MG63 (cell line): ENCODE results near the gene ACSS1. TPM values are rescaled to one million over a fixed set of nuclear protein-coding genes. Genes with fewer than 3 reads are reported as not detected.

Experiments
- DNase-seq: peaks from one replicate; pipeline ENCODE4 v3.0.0-alpha.2; 2020
- H3K27me3 ChIP-seq: fragments of 250-450 bp; sonication (Bioruptor Pico); 2 replicates; pipeline ENCODE4 v1.5.1; 2020; ENCODE audit warnings: mild to moderate bottlenecking, moderate library complexity
- H3K36me3 ChIP-seq: fragments of 250-450 bp; sonication (Bioruptor Pico); 2 replicates; pipeline ENCODE4 v1.5.1; 2020; ENCODE audit warnings: mild to moderate bottlenecking, moderate library complexity
- H3K4me3 ChIP-seq: fragments of 250-450 bp; sonication (Bioruptor Pico); 2 replicates; pipeline ENCODE4 v1.5.1; 2020; ENCODE audit warnings: mild to moderate bottlenecking, moderate library complexity
- H3K9me3 ChIP-seq: fragments of 250-450 bp; sonication (Bioruptor Pico); 2 replicates; pipeline ENCODE4 v1.5.1; 2020; ENCODE audit warnings: mild to moderate bottlenecking, moderate library complexity
- total RNA-seq: library from RNA; depleted of rRNA; stranded (reverse); fragments of >200 nt; shearing (Covaris generic); gene quantifications from 2 replicates; pipeline ENCODE4 v1.2.3, GENCODE V29; 2014; ENCODE audit warnings: low replicate concordance

Gene ACSS1
- total RNA-seq, 1 experiment from 2014 or later = 0.10 TPM

- H3K36me3 ChIP-seq = no peaks in the 10 kb centered on the region; the same call in 1 of the 2 replicates
- no peak overlapping the region for H3K4me3 ChIP-seq
- DNase-seq = no peak
- H3K27me3 ChIP-seq = no peaks in the 10 kb centered on the region
- no peaks in the 10 kb centered on the region; the same call in 1 of the 2 replicates for H3K9me3 ChIP-seq
Measured at GRCh38 chr20:24971376-24972101, 86.4 kb downstream of the ACSS1 start.

GRCh38 chr20:24970754-24971153 is 87.2 kb downstream of the ACSS1 start:
- Histone ChIP-seq H3K4me3 (no peak overlapping the region), H3K9me3 (no peaks in the 10 kb centered on the region; the same call in 1 of the 2 replicates), H3K36me3 (no peaks in the 10 kb centered on the region; the same call in 1 of the 2 replicates), H3K27me3 (no peaks in the 10 kb centered on the region)
- no peak for DNase-seq

- no peaks in the 10 kb centered on the region; the same call in 1 of the 2 replicates for H3K9me3 ChIP-seq
- no peak for DNase-seq
- no peaks in the 10 kb centered on the region; the same call in 1 of the 2 replicates for H3K36me3 ChIP-seq
- H3K4me3 ChIP-seq = no peak overlapping the region
- no peaks in the 10 kb centered on the region for H3K27me3 ChIP-seq
Measured at GRCh38 chr20:24970030-24970553, 87.8 kb downstream of the ACSS1 start.

GRCh38 chr20:24969186-24970029 is 88.5 kb downstream of the ACSS1 start:
- no peak for DNase-seq

GRCh38 chr20:24968278-24968800 is 89.6 kb downstream of the ACSS1 start:
- Histone ChIP-seq H3K27me3 (no peaks in the 10 kb centered on the region), H3K9me3 (no peaks in the 10 kb centered on the region), H3K4me3 (no peak overlapping the region), H3K36me3 (no peaks in the 10 kb centered on the region)
- no peak for DNase-seq

More at GRCh38 chr20:24969186-24970029, 88.5 kb downstream of the ACSS1 start:
- no peaks in the 10 kb centered on the region for H3K9me3 ChIP-seq
- no peaks in the 10 kb centered on the region for H3K36me3 ChIP-seq
- H3K27me3 ChIP-seq = no peaks in the 10 kb centered on the region
- H3K4me3 ChIP-seq = no peak overlapping the region

- Histone ChIP-seq H3K36me3 (no peaks in the 10 kb centered on the region), H3K4me3 (no peak overlapping the region), H3K27me3 (no peaks in the 10 kb centered on the region), H3K9me3 (no peaks in the 10 kb centered on the region)
- no peak for DNase-seq
Measured at GRCh38 chr20:24966317-24967012, 91.5 kb downstream of the ACSS1 start.

GRCh38 chr20:24965065-24965919 is 92.6 kb downstream of the ACSS1 start:
- H3K27me3 ChIP-seq = no peaks in the 10 kb centered on the region
- no peaks in the 10 kb centered on the region for H3K36me3 ChIP-seq
- H3K9me3 ChIP-seq = no peaks in the 10 kb centered on the region
- no peak overlapping the region for H3K4me3 ChIP-seq
- DNase-seq = no peak

- no peaks in the 10 kb centered on the region for H3K27me3 ChIP-seq
- no peaks in the 10 kb centered on the region for H3K36me3 ChIP-seq
- no peaks in the 10 kb centered on the region for H3K9me3 ChIP-seq
- H3K4me3 ChIP-seq = no peak overlapping the region
- DNase-seq = no peak
Measured at GRCh38 chr20:24964506-24964840, 93.5 kb downstream of the ACSS1 start.

GRCh38 chr20:24963672-24964505 is 94.0 kb downstream of the ACSS1 start:
- Histone ChIP-seq H3K27me3 (no peaks in the 10 kb centered on the region), H3K9me3 (no peaks in the 10 kb centered on the region), H3K36me3 (no peaks in the 10 kb centered on the region), H3K4me3 (no peak overlapping the region)
- no peak for DNase-seq

GRCh38 chr20:24962510-24962909 is 95.4 kb downstream of the ACSS1 start:
- Histone ChIP-seq H3K27me3 (no peaks in the 10 kb centered on the region), H3K36me3 (no peaks in the 10 kb centered on the region), H3K9me3 (no peaks in the 10 kb centered on the region), H3K4me3 (no peak overlapping the region)
- DNase-seq = no peak

GRCh38 chr20:24962182-24962492 is 95.8 kb downstream of the ACSS1 start:
- no peak for DNase-seq
- Histone ChIP-seq H3K4me3 (no peak overlapping the region), H3K27me3 (no peaks in the 10 kb centered on the region), H3K9me3 (no peaks in the 10 kb centered on the region), H3K36me3 (no peaks in the 10 kb centered on the region)

- no peak for DNase-seq
- H3K27me3 ChIP-seq = no peaks in the 10 kb centered on the region
- no peaks in the 10 kb centered on the region for H3K9me3 ChIP-seq
- no peaks in the 10 kb centered on the region for H3K36me3 ChIP-seq
- H3K4me3 ChIP-seq = no peak overlapping the region
Measured at GRCh38 chr20:24961384-24962181, 96.4 kb downstream of the ACSS1 start.

GRCh38 chr20:24960861-24961260 is 97.1 kb downstream of the ACSS1 start:
- Histone ChIP-seq H3K9me3 (no peaks in the 10 kb centered on the region), H3K4me3 (no peak overlapping the region), H3K27me3 (no peaks in the 10 kb centered on the region), H3K36me3 (no peaks in the 10 kb centered on the region)
- no peak for DNase-seq

GRCh38 chr20:24960302-24960801 is 97.6 kb downstream of the ACSS1 start:
- H3K4me3 ChIP-seq = no peak overlapping the region
- H3K27me3 ChIP-seq = no peaks in the 10 kb centered on the region
- H3K36me3 ChIP-seq = no peaks in the 10 kb centered on the region
- H3K9me3 ChIP-seq = no peaks in the 10 kb centered on the region
- DNase-seq = no peak
